ENCODE measurements around the gene FXR2. TPM values are rescaled to one million over a fixed set of nuclear protein-coding genes. Genes with fewer than 3 reads are reported as not detected.
"Not testable (repeated sequence)": the region's sequence is repeated elsewhere in the genome, so short reads cannot be mapped to it uniquely, and the experiment has no call there.

Gene FXR2
- total and polyA plus RNA-seq, 5 donors from 2014 or later = 9.7 to 28.7 (median 10.9) TPM

- Histone ChIP-seq H3K9me3 (ENCODE audit: control insufficient read depth in 2 of 2, low read length in 2 of 2) (no peaks in the 10 kb centered on the region), H3K27ac (ENCODE audit: insufficient read depth, low read length, poor library complexity, severe bottlenecking) (no peak overlapping the region), H3K27me3 (ENCODE audit: control insufficient read depth, insufficient read depth, low read length) (no peaks in the 10 kb centered on the region), H3K4me1 (ENCODE audit: control insufficient read depth, insufficient read depth, low read length, poor library complexity, severe bottlenecking) (peaks cover 29% of the 10 kb centered on the region), H3K4me3 (ENCODE audit: low read depth, low read length) (peak overlapping the region; percentile 38), H3K36me3 (ENCODE audit: control insufficient read depth, insufficient read depth, low read length) (no peaks in the 10 kb centered on the region)
- DNase-seq (no peak), ATAC-seq (ENCODE audit: low read depth in 2 of 2) (no peak)
- Mint-ChIP-seq H3K4me3 (peak overlapping the region; percentile 84 to 94 (median 92)), H3K4me1 (peaks cover 21 to 59% (median 41%) of the 10 kb centered on the region in 4 donors), H3K36me3 (peaks cover 7% of the 10 kb centered on the region), H3K9me3 (no peaks in the 10 kb centered on the region), H3K27ac (peak overlapping the region in 2 of 3 donors; percentile 45 to 57), H3K27me3 (no peaks in the 10 kb centered on the region)
These were observed 2.4 kb downstream of the FXR2 start for GRCh38 chr17:7612294-7612640.

- ATAC-seq (ENCODE audit: low read depth in 2 of 2) = no peak
- H3K36me3 ChIP-seq (ENCODE audit: control insufficient read depth, insufficient read depth, low read length) = no peaks in the 10 kb centered on the region
- Mint-ChIP-seq H3K27me3 (no peaks in the 10 kb centered on the region), H3K4me1 (peaks cover 21 to 59% (median 41%) of the 10 kb centered on the region in 4 donors), H3K9me3 (no peaks in the 10 kb centered on the region), H3K4me3 (peak overlapping the region; percentile 69 to 93 (median 88)), H3K36me3 (peaks cover 7% of the 10 kb centered on the region), H3K27ac (peak overlapping the region in 1 of 3 donors; percentile 45)
- no peaks in the 10 kb centered on the region for H3K27me3 ChIP-seq (ENCODE audit: control insufficient read depth, insufficient read depth, low read length)
- H3K27ac ChIP-seq (ENCODE audit: insufficient read depth, low read length, poor library complexity, severe bottlenecking) = no peak overlapping the region
- H3K9me3 ChIP-seq (ENCODE audit: control insufficient read depth in 2 of 2, low read length in 2 of 2) = no peaks in the 10 kb centered on the region
- no peak for DNase-seq
- peaks cover 29% of the 10 kb centered on the region for H3K4me1 ChIP-seq (ENCODE audit: control insufficient read depth, insufficient read depth, low read length, poor library complexity, severe bottlenecking)
- peak overlapping the region; percentile 14 for H3K4me3 ChIP-seq (ENCODE audit: low read depth, low read length)
These were observed 2.9 kb downstream of the FXR2 start for GRCh38 chr17:7611635-7612293.

DNA sequence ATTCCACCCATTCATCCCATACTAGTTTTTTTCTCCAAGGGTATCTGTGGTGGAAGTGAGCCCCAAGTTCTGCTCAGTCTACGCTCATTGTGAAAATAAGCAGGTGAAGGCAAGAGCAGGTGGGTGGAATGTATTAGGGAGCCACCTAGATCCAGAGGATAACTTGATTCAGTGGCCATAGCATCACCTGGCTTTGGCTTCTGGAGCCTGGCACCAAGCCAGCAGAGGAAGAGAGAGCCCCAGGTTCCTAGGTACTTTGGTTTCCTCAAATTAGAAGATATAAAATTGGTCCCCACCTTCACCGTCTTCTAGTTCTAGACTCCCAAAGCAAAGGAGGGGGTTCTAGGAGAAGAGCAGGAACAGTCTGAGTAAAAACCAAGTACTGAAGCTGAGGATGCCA lies 4.1 kb downstream of the FXR2 start:
- Mint-ChIP-seq H3K27me3 (no peaks in the 10 kb centered on the region), H3K27ac (no peak overlapping the region), H3K4me1 (peaks cover 24 to 59% (median 45%) of the 10 kb centered on the region in 4 donors), H3K4me3 (peak overlapping the region in 1 of 4 donors; percentile 83), H3K9me3 (no peaks in the 10 kb centered on the region), H3K36me3 (peaks cover 16% of the 10 kb centered on the region)
- DNase-seq = no peak
- H3K27ac ChIP-seq (ENCODE audit: insufficient read depth, low read length, poor library complexity, severe bottlenecking) = no peak overlapping the region
- H3K27me3 ChIP-seq (ENCODE audit: control insufficient read depth, insufficient read depth, low read length) = no peaks in the 10 kb centered on the region
- H3K4me1 ChIP-seq (ENCODE audit: control insufficient read depth, insufficient read depth, low read length, poor library complexity, severe bottlenecking) = peaks cover 29% of the 10 kb centered on the region
- H3K9me3 ChIP-seq (ENCODE audit: control insufficient read depth in 2 of 2, low read length in 2 of 2) = no peaks in the 10 kb centered on the region
- ATAC-seq (ENCODE audit: low read depth in 2 of 2) = no peak
- no peak overlapping the region for H3K4me3 ChIP-seq (ENCODE audit: low read depth, low read length)
- peaks cover 6% of the 10 kb centered on the region for H3K36me3 ChIP-seq (ENCODE audit: control insufficient read depth, insufficient read depth, low read length)

GRCh38 chr17:7606280-7606679 lies 8.4 kb downstream of the FXR2 start:
- H3K9me3 Mint-ChIP-seq = no peaks in the 10 kb centered on the region
- DNase-seq = no peak

DNA sequence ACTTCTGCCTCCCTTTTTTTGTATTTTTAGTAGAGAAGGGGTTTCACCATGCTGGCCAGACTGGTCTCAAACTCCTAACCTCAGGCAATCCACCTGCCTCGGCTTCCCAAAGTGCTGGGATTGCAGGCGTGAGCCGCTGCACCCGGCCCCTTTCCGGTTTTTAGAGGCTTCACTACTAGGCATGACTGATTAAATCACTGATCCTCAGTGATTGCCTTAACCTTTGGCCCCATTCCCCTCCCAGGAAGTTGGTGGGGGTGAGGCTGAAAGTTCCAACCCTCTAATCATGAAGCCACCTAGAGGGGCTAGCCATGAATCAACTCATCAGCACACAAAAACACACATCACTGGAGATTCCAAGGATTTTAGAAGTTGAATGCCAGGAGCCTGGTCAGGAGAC lies 17.1 kb downstream of the FXR2 start:
- peaks cover 71% of the 10 kb centered on the region for H3K36me3 ChIP-seq (ENCODE audit: control insufficient read depth, insufficient read depth, low read length)
- H3K27me3 Mint-ChIP-seq; H3K27me3 ChIP-seq (ENCODE audit: control insufficient read depth, insufficient read depth, low read length); H3K9me3 ChIP-seq (ENCODE audit: control insufficient read depth in 2 of 2, low read length in 2 of 2); DNase-seq; H3K4me3 Mint-ChIP-seq; H3K4me1 ChIP-seq (ENCODE audit: control insufficient read depth, insufficient read depth, low read length, poor library complexity, severe bottlenecking); H3K4me3 ChIP-seq (ENCODE audit: low read depth, low read length); H3K4me1 Mint-ChIP-seq; ATAC-seq (ENCODE audit: low read depth in 2 of 2); H3K9me3 Mint-ChIP-seq; H3K27ac ChIP-seq (ENCODE audit: insufficient read depth, low read length, poor library complexity, severe bottlenecking); H3K27ac Mint-ChIP-seq: not testable (repeated sequence)
- H3K36me3 Mint-ChIP-seq = peaks cover 45% of the 10 kb centered on the region

More at GRCh38 chr17:7606280-7606679, 8.4 kb downstream of the FXR2 start:
- Histone ChIP-seq H3K27ac (ENCODE audit: insufficient read depth, low read length, poor library complexity, severe bottlenecking) (no peak overlapping the region), H3K36me3 (ENCODE audit: control insufficient read depth, insufficient read depth, low read length) (peaks cover 36% of the 10 kb centered on the region), H3K9me3 (ENCODE audit: control insufficient read depth in 2 of 2, low read length in 2 of 2) (no peaks in the 10 kb centered on the region), H3K4me1 (ENCODE audit: control insufficient read depth, insufficient read depth, low read length, poor library complexity, severe bottlenecking) (peaks cover 3% of the 10 kb centered on the region), H3K4me3 (ENCODE audit: low read depth, low read length) (no peak overlapping the region), H3K27me3 (ENCODE audit: control insufficient read depth, insufficient read depth, low read length) (no peaks in the 10 kb centered on the region)
- no peak for ATAC-seq (ENCODE audit: low read depth in 2 of 2)
- no peak overlapping the region for H3K4me3 Mint-ChIP-seq
- H3K27me3 Mint-ChIP-seq = no peaks in the 10 kb centered on the region
- H3K27ac Mint-ChIP-seq = no peak overlapping the region
- peaks cover 10 to 26% (median 20%) of the 10 kb centered on the region in 4 donors for H3K4me1 Mint-ChIP-seq
- H3K36me3 Mint-ChIP-seq = peaks cover 36% of the 10 kb centered on the region

GRCh38 chr17:7593296-7593695 lies 21.4 kb downstream of the FXR2 start:
- Histone ChIP-seq H3K36me3 (ENCODE audit: control insufficient read depth, insufficient read depth, low read length) (peaks cover 52% of the 10 kb centered on the region), H3K9me3 (ENCODE audit: control insufficient read depth in 2 of 2, low read length in 2 of 2) (no peaks in the 10 kb centered on the region), H3K4me1 (ENCODE audit: control insufficient read depth, insufficient read depth, low read length, poor library complexity, severe bottlenecking) (peaks cover 3% of the 10 kb centered on the region), H3K27ac (ENCODE audit: insufficient read depth, low read length, poor library complexity, severe bottlenecking) (no peak overlapping the region), H3K27me3 (ENCODE audit: control insufficient read depth, insufficient read depth, low read length) (no peaks in the 10 kb centered on the region), H3K4me3 (ENCODE audit: low read depth, low read length) (no peak overlapping the region)
- Mint-ChIP-seq H3K27me3 (no peaks in the 10 kb centered on the region), H3K27ac (peak overlapping the region in 1 of 3 donors; percentile 55), H3K36me3 (peaks cover 35% of the 10 kb centered on the region), H3K4me1 (peaks cover 0 to 6% (median under 1%) of the 10 kb centered on the region in 4 donors), H3K4me3 (no peak overlapping the region), H3K9me3 (no peaks in the 10 kb centered on the region)
- DNase-seq = no peak
- no peak for ATAC-seq (ENCODE audit: low read depth in 2 of 2)

- Mint-ChIP-seq H3K4me3 (no peak overlapping the region), H3K27ac (no peak overlapping the region), H3K27me3 (no peaks in the 10 kb centered on the region), H3K9me3 (no peaks in the 10 kb centered on the region), H3K36me3 (peaks cover 37% of the 10 kb centered on the region), H3K4me1 (peaks cover 0 to 6% (median under 1%) of the 10 kb centered on the region in 4 donors)
- Histone ChIP-seq H3K27me3 (ENCODE audit: control insufficient read depth, insufficient read depth, low read length) (no peaks in the 10 kb centered on the region), H3K27ac (ENCODE audit: insufficient read depth, low read length, poor library complexity, severe bottlenecking) (no peak overlapping the region), H3K9me3 (ENCODE audit: control insufficient read depth in 2 of 2, low read length in 2 of 2) (no peaks in the 10 kb centered on the region), H3K4me1 (ENCODE audit: control insufficient read depth, insufficient read depth, low read length, poor library complexity, severe bottlenecking) (peaks cover 3% of the 10 kb centered on the region), H3K36me3 (ENCODE audit: control insufficient read depth, insufficient read depth, low read length) (peaks cover 57% of the 10 kb centered on the region), H3K4me3 (ENCODE audit: low read depth, low read length) (no peak overlapping the region)
- ATAC-seq (ENCODE audit: low read depth in 2 of 2) = no peak
- DNase-seq = no peak
These were observed 22.2 kb downstream of the FXR2 start for GRCh38 chr17:7592422-7593021.

GRCh38 chr17:7591596-7591995 lies 23.1 kb downstream of the FXR2 start:
- no peak for DNase-seq
- Mint-ChIP-seq H3K36me3 (peaks cover 37% of the 10 kb centered on the region), H3K4me3 (no peak overlapping the region), H3K9me3 (no peaks in the 10 kb centered on the region), H3K4me1 (peaks cover 0 to 9% (median 0%) of the 10 kb centered on the region in 4 donors), H3K27ac (no peak overlapping the region), H3K27me3 (no peaks in the 10 kb centered on the region)
- Histone ChIP-seq H3K27ac (ENCODE audit: insufficient read depth, low read length, poor library complexity, severe bottlenecking) (no peak overlapping the region), H3K27me3 (ENCODE audit: control insufficient read depth, insufficient read depth, low read length) (no peaks in the 10 kb centered on the region), H3K9me3 (ENCODE audit: control insufficient read depth in 2 of 2, low read length in 2 of 2) (no peaks in the 10 kb centered on the region), H3K4me3 (ENCODE audit: low read depth, low read length) (no peak overlapping the region), H3K4me1 (ENCODE audit: control insufficient read depth, insufficient read depth, low read length, poor library complexity, severe bottlenecking) (peaks cover 3% of the 10 kb centered on the region), H3K36me3 (ENCODE audit: control insufficient read depth, insufficient read depth, low read length) (peaks cover 60% of the 10 kb centered on the region)
- ATAC-seq (ENCODE audit: low read depth in 2 of 2) = no peak
